Measurements from ENCODE around the gene YAP1.
"Not testable (repeated sequence)": the region's sequence is repeated elsewhere in the genome, so short reads cannot be mapped to it uniquely, and the experiment has no call there.

The YAP1 gene

DNA sequence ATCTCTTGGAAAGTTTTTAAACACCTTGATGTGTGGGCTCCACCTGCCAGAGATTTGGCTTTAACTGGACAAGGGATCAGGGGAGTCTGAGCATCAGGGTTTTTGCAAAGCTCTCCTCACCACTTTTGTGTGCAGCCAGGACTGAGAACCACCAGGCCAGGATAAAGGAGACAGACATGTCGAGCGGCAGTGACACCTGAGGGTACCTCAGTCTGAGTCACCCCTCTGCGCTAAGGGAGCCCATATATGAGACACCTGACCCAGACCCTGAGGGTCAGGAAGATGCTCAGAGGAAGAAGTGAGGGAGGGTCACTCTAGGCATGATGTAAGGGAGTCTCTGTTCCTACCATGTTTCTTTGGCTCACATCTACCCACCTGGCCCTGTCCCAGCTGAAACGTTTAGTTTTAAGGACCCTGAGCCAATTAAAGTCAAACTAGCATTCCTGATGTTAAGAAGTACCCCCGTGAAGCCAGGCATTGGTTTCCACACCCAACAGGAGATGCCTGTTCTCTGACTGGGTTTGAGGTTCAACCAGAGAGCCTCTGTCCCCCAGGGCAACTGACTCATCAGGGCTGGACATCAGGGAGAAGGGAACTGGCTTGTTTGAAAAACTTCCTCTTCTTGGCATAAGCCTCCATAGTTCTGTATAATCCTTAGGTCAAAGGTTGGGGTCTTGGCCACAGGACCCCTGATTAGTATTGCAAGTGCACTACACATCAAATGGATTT is 134.6 kb downstream of the YAP1 start:
- no peak for DNase-seq

- DNase-seq = no peak
Measured at GRCh38 chr11:102251423-102251822, 141.2 kb downstream of the YAP1 start.

GRCh38 chr11:102252339-102252891 is 142.2 kb downstream of the YAP1 start:
- DNase-seq = no peak

GRCh38 chr11:102253020-102253715 is 142.9 kb downstream of the YAP1 start:
- no peak for DNase-seq

DNA sequence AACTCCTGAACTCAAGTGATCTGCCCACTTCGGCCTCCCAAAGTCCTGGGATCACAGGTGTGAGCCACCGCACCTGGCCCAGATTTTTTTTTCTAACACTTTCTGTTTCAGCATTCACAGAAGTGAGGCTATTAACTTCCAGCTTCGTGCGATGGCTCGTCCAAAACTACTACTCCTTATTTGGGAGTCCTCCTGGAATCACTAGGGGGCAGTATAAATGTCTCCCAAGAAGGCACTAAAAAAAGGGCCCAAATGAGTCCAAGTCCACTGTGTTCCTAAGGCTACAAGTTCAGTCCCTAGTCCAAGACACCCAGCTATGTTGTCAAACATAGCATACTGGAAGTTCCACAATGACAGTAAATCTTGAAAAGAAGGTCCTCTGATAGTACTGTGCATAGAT is 143.8 kb downstream of the YAP1 start:
- DNase-seq = no peak

DNA sequence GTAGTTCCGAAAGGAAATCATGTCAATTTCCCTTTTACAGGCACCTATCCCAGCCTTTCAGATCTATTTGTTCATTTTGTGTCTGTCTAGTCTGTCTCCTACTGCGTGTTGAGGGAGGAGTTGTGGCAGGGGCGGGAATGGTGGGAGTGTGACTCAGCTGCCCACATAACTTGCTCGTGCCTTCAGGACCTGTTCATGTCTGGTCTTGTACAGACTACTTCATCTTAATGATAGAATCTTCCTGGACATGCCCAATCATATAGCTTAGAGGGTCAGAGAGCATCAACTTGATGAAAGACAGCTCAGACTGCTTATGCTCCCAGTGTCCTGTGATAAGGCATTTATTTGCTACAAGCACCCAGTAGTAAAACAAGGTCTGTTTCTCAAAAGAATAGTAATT is 146.0 kb downstream of the YAP1 start:
- DNase-seq = no peak

GRCh38 chr11:102260241-102260640 is 150.0 kb downstream of the YAP1 start:
- DNase-seq = no peak

DNA sequence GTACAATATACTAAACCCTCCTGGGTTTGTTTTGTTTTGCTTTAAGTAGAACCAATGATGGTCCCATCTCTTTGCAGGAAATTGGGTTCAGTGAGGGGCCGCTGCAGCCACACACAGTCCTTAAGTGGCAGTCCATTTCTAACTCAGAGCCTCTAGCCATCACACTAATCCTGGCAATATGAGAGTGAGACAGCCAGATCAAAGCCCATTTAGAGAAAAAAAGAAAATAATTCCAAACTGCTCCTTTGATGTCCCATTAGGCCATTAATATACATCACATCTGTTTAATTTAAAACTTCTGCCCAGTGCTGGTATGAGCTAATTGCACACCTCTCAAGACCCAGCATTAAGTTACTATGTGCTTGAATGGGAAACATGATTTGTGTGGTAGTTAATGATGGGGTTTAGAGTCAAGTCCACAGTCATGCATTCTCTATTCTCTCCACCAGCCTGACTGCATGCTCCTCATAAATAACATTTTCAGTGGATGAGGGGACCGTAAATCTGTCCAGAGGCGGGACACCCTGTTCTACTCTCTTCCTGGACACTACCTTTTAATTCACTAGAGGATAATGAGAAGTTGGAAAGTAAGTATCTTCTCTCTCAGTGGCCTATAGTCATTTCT is 153.2 kb downstream of the YAP1 start:
- DNase-seq = no peak

DNA sequence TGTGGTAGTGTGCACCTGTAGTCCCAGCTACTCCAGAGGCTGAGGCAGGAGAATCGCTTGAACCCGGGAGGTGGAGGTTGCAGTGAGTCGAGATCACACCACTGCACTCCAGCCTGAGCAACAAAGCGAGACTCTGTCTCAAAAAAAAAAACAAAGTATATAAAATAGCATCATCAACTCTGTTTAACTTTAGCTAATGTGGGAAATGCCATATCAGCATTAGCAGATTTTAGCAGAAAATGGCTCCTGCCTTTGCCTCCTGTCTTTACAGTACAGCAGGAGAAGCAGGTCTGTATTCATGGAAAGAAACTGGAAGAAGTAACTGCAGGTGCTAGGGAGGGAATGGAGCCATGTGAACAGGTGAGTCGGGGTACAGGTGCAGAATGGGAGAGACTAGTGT is 154.5 kb downstream of the YAP1 start:
- not testable (repeated sequence) for DNase-seq

DNA sequence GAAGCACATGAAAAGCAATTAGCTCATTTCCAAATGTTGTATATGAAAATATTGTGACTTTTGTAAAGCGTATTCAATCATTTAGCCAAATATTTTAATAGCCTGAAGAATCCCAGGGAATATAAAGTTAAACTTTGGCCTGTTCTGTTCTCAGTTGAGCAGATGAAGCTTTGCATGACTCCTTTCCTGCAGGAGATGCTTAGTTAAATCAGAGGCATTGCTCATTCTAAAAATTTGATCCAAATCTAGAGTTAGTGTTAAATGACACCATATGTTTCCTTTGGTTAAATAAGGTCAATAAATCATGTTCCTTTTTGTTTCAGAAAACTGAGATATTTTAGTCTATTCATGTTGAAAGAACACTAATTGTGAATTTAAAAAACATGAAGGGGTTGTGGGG is 155.9 kb downstream of the YAP1 start:
- no peak for DNase-seq

- DNase-seq = no peak
Measured at GRCh38 chr11:102267609-102268008, 157.4 kb downstream of the YAP1 start.

- no peak for DNase-seq
Measured at GRCh38 chr11:102268083-102268984, 158.1 kb downstream of the YAP1 start.

- no peak for DNase-seq
Measured at GRCh38 chr11:102268985-102269470, 158.8 kb downstream of the YAP1 start.

DNA sequence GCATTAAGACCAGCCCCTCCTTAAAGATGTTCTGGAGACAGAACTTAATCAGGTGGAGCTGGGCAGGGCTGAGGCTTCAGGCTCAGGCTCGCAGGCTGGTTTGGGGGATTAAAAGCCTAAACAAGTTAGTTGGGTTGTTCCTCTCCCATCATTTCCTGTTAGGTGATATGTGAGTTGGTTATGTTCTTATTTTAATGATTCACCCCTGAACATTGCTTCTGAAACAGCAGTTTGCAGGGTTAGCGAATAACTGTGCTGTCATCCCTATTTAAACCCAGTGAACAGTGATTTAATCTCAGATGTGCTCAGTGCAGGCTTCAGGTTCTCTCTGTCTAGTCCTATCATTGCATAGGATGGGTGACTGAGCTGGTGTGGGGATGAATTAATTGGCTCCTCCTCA is 159.7 kb downstream of the YAP1 start:
- DNase-seq = no peak

- DNase-seq = no peak
Measured at GRCh38 chr11:102272047-102272824, 162.0 kb downstream of the YAP1 start.

- no peak for DNase-seq
Measured at GRCh38 chr11:102274628-102275027, 164.4 kb downstream of the YAP1 start.

- DNase-seq = no peak
Measured at GRCh38 chr11:102276362-102276761, 166.1 kb downstream of the YAP1 start.

- DNase-seq = no peak
Measured at GRCh38 chr11:102276783-102277182, 166.5 kb downstream of the YAP1 start.

DNA sequence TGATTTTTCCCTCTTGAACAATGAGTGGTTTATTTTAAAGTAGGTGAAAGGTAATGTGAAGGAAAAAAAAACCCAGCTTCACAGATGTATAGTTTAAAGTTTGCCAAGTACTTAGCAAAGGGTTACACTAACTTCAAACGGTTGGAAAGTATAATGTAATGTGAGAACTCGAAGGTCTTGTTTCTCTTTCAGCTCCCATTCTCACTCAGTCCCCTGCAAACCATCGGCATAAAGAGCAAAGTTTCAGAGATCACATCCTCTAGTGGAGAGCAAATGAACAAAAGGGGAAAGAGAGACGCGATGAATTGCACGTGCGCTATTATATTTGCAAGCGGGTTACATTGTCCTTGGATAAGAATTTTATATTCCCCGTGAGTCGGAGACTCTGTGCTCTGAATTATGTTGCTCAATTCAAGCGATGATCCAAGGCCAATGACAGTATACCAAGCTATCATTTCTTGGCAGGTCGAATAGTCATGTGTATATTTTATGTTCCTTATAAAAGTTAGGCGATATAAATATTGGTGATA is 169.5 kb downstream of the YAP1 start:
- peak; percentile 71 for DNase-seq

DNA sequence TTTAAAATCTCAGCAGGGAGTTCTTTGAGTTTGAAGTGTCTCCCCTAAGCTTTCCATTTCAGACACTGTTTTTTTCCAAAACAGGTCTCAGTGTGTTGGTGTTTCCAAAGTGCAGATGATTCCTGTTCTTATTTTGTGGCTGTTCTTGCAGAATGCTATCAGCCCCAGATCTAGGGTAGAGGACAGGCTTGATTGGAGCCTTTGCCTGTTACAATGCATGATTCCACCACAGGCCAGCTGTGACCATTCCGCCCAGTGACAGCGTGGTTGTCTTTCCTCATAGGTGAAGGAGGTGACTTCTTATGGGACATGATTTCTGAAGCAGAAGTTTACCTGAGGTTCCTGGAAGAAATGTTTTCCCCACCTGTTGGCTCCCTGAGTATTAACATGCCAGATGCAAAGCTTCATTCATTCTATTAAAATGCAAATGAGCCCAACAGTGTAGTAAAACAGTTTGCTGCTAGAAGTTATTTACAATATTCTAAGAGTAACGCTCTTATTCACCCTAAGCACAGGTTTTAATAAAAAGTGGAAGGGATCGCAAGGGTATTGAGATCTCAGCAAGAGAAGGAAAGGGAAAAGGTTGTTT is 170.1 kb downstream of the YAP1 start:
- DNase-seq = no peak

Measured in NCI-H510A treated with DMSO at 0.1 percent for 48 hours (cell line).